Measurements from ENCODE around the gene CXCL14.

The CXCL14 gene, protein sequence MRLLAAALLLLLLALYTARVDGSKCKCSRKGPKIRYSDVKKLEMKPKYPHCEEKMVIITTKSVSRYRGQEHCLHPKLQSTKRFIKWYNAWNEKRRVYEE

DNA sequence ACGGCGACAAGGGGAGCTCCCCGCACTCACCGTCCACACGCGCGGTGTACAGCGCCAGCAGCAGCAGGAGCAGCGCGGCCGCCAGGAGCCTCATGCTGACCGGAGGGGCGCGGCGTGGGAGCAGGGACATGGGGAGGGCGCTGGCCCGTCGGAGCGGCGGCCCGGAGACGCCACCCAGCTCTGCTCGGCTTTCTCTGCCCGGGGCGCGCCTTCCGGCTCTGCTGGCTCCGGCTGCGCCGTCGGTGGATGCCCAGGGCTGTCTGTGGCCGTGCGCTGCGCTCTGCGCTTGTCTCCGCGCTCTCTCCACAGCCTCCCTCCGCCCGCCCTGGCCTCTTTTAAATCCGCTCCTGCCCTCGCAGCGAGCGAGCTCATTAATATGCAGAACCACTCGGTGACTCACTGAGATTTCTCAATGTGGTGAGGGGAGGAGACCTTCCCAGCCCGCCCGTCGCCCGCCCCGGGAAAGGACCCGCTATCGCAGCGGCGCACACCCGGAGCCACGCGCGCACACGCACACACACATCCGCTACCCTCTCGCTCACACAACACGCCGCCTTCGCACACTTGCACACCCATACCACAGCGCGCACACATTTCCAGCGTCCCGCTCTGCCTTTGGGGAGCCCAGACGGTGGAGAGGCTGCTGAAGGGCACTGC lies at the start of gene CXCL14:
CXCL14 (minus strand) TSS at position 307 of the 657 bp plus-strand sequence; CDS start at position 94, 213 bp downstream.
- no peaks in the 10 kb centered on the region for H3K9me3 Mint-ChIP-seq
- H3K4me1 Mint-ChIP-seq: peaks cover 11% of the 10 kb centered on the region
- no peak within 1 kb of the TSS for H3K27ac Mint-ChIP-seq
- no peaks in the 10 kb centered on the region for H3K36me3 Mint-ChIP-seq (ENCODE audit: low read depth)
- peaks cover 95% of the 10 kb centered on the region for H3K27me3 Mint-ChIP-seq (ENCODE audit: low read depth)
- peak within 1 kb of the TSS; percentile 78 to 81 (median 79) for H3K4me3 Mint-ChIP-seq
- TF ChIP-seq, protein P1, sequence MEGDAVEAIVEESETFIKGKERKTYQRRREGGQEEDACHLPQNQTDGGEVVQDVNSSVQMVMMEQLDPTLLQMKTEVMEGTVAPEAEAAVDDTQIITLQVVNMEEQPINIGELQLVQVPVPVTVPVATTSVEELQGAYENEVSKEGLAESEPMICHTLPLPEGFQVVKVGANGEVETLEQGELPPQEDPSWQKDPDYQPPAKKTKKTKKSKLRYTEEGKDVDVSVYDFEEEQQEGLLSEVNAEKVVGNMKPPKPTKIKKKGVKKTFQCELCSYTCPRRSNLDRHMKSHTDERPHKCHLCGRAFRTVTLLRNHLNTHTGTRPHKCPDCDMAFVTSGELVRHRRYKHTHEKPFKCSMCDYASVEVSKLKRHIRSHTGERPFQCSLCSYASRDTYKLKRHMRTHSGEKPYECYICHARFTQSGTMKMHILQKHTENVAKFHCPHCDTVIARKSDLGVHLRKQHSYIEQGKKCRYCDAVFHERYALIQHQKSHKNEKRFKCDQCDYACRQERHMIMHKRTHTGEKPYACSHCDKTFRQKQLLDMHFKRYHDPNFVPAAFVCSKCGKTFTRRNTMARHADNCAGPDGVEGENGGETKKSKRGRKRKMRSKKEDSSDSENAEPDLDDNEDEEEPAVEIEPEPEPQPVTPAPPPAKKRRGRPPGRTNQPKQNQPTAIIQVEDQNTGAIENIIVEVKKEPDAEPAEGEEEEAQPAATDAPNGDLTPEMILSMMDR (IDR thresholded peaks at IDR 0.05; ENCODE audit: unreplicated experiment in 3 of 3): no peak

DNA sequence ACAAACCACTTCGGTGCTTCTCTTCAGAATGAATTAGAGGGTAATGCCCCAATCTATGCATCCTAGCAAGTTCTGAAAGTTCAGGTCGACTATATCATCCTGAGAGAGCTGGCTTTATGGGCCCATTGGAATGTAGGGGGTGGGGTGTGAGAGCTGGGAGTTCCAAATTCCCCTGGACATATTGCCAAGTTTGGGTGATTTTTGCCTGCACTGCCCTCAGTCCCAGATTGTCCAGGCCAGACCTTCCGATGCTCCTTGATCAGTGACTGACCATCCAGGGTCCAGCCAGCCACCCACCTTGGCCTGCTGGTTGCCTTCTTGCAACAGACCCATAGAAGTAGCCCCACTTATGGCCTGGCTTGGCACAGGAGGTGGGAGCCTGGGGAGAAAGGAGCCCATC lies 47.8 kb upstream of the CXCL14 start:
- H3K4me1 Mint-ChIP-seq: peaks cover 7% of the 10 kb centered on the region
- peaks cover 2% of the 10 kb centered on the region for H3K9me3 Mint-ChIP-seq
- TF ChIP-seq, protein P1 (IDR thresholded peaks at IDR 0.05; ENCODE audit: unreplicated experiment in 3 of 3): no peak
- no peaks in the 10 kb centered on the region for H3K36me3 Mint-ChIP-seq (ENCODE audit: low read depth)
- no peak overlapping the region for H3K27ac Mint-ChIP-seq
- peaks cover 36% of the 10 kb centered on the region for H3K27me3 Mint-ChIP-seq (ENCODE audit: low read depth)
- H3K4me3 Mint-ChIP-seq: no peak overlapping the region

DNA sequence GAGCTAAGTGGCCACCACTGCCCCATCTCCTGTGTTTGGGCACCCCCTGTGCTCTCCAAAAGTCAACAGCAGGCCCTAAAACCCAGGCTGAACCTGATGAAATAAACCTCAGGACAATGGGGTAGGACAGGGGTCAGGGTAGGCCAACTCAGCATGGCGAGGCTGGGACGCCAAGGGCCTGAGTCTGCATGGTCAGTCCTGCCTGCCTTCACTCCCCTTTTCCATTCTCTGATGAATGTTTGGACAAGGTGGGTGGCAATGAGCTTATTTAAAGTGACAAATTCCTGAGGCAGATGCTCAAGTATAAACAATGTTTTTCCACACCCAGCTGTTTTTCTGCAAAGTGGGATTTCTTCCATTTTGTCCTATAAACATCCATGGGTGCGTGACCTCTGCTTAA lies 47.2 kb upstream of the CXCL14 start:
- peaks cover 37% of the 10 kb centered on the region for H3K27me3 Mint-ChIP-seq (ENCODE audit: low read depth)
- H3K36me3 Mint-ChIP-seq (ENCODE audit: low read depth): no peaks in the 10 kb centered on the region
- no peak overlapping the region for H3K27ac Mint-ChIP-seq
- TF ChIP-seq, protein P1 (IDR thresholded peaks at IDR 0.05; ENCODE audit: unreplicated experiment in 3 of 3): no peak
- H3K4me3 Mint-ChIP-seq: no peak overlapping the region
- H3K4me1 Mint-ChIP-seq: peaks cover 2% of the 10 kb centered on the region
- H3K9me3 Mint-ChIP-seq: peaks cover 2% of the 10 kb centered on the region

DNA sequence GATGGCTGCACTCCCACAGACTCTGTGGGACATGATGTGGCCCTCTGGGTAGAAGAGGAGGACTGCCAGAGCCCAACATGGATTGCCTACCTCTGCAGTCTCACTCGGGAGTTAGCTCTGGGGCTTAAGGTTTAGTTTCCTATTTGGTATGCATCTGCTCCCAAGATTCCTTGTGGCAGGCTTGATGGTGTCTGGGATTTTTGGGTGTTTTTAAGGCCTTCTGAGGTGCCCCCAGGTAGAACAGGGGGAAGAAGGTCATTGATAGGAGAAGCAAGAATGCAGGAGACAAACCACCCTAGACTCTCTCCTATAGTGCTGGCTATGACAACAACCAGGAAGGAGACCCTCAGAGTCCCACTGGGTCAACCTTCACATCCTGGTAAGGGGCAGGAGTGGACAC lies 46.7 kb upstream of the CXCL14 start:
- TF ChIP-seq, protein P1 (IDR thresholded peaks at IDR 0.05; ENCODE audit: unreplicated experiment in 3 of 3): no peak
- peaks cover 5% of the 10 kb centered on the region for H3K9me3 Mint-ChIP-seq
- no peak overlapping the region for H3K27ac Mint-ChIP-seq
- H3K36me3 Mint-ChIP-seq (ENCODE audit: low read depth): no peaks in the 10 kb centered on the region
- H3K4me3 Mint-ChIP-seq: no peak overlapping the region
- no peaks in the 10 kb centered on the region for H3K4me1 Mint-ChIP-seq
- peaks cover 37% of the 10 kb centered on the region for H3K27me3 Mint-ChIP-seq (ENCODE audit: low read depth)

- H3K4me1 Mint-ChIP-seq: no peaks in the 10 kb centered on the region
- H3K4me3 Mint-ChIP-seq: no peak overlapping the region
- H3K27ac Mint-ChIP-seq: no peak overlapping the region
- H3K27me3 Mint-ChIP-seq (ENCODE audit: low read depth): peaks cover 37% of the 10 kb centered on the region
- H3K36me3 Mint-ChIP-seq (ENCODE audit: low read depth): no peaks in the 10 kb centered on the region
- TF ChIP-seq, protein P1 (IDR thresholded peaks at IDR 0.05; ENCODE audit: unreplicated experiment in 3 of 3): no peak
- H3K9me3 Mint-ChIP-seq: peaks cover 5% of the 10 kb centered on the region
These were observed 46.3 kb upstream of the CXCL14 start for GRCh38 chr5:135625061-135625460.

GRCh38 chr5:135623186-135623715 lies 44.5 kb upstream of the CXCL14 start:
- H3K27me3 Mint-ChIP-seq (ENCODE audit: low read depth): peaks cover 24% of the 10 kb centered on the region
- H3K36me3 Mint-ChIP-seq (ENCODE audit: low read depth): no peaks in the 10 kb centered on the region
- no peak overlapping the region for H3K27ac Mint-ChIP-seq
- TF ChIP-seq, protein P1 (IDR thresholded peaks at IDR 0.05; ENCODE audit: unreplicated experiment in 3 of 3): no peak
- no peaks in the 10 kb centered on the region for H3K4me1 Mint-ChIP-seq
- no peak overlapping the region for H3K4me3 Mint-ChIP-seq
- peaks cover 18% of the 10 kb centered on the region for H3K9me3 Mint-ChIP-seq

All from nephron (organoid).